DOHH2 (cell line): ENCODE data around the gene GAS7.

Source experiments
- CTCF ChIP-seq: fragments of 200-600 bp; sonication (generic); IDR thresholded peaks from one replicate; pipeline ENCODE4 v1.5.1; 2014; ENCODE audit warnings: antibody characterized with exemption, mild to moderate bottlenecking, low read depth, low read length; ENCODE audit not compliant: poor library complexity, severe bottlenecking
- EZH2phosphoT487 ChIP-seq: fragments of 200-600 bp; sonication (generic); IDR thresholded peaks from 2 replicates; pipeline ENCODE4 v1.6.1; 2017; ENCODE audit warnings: borderline replicate concordance, mild to moderate bottlenecking, antibody characterized with exemption, low read length, moderate library complexity, mixed read lengths

- TF ChIP-seq CTCF (no peak), EZH2phosphoT487 (no peak)
Measured at GRCh38 chr17:9897372-9897968, 300.9 kb downstream of the GAS7 start.
